IMR-90 (cell line): ENCODE results near the gene MAGI2. TPM values are rescaled to one million over a fixed set of nuclear protein-coding genes. Genes with fewer than 3 reads are reported as not detected.

Source experiments
- ATAC-seq: fragments of 200-7000 bp; cut with Tn5 transposase; 2 replicates; pipeline ENCODE4 v1.9.1; 2020; ENCODE audit warnings: low read depth, mild to moderate bottlenecking, moderate library complexity
- BruUV-seq: library from RNA; stranded (reverse); fragments of 400-500 nt; replicated peaks from 2 replicates; lab custom pipeline; 2021; lab: Mats Ljungman, UMichigan
- CTCF ChIA-PET: fragments of 300-600 bp; formaldehyde crosslinking; extraction: SDS; loops from one replicate; lab custom pipeline; 2021; ENCODE audit warnings: antibody characterized with exemption; lab: Yijun Ruan, JAX
- POLR2A ChIA-PET: fragments of 300-600 bp; sonication (Branson Sonifier 250); formaldehyde crosslinking; loops from one replicate; lab custom pipeline; 2022; ENCODE audit warnings: antibody characterized with exemption; ENCODE audit not compliant: unreplicated experiment; lab: Charles Lee
- DNase-seq: peaks from one replicate; pipeline ENCODE4 v3.0.0; 2013
- H2AFZ ChIP-seq: replicated peaks from 2 replicates; pipeline ENCODE3; 2013; ENCODE audit warnings: low read length, mild to moderate bottlenecking; ENCODE audit not compliant: poor library complexity
- H2AK5ac ChIP-seq: 2 replicates; pipeline ENCODE4 v1.6.1; 2013; ENCODE audit warnings: low read depth, low read length, inconsistent platforms
- H2AK9ac ChIP-seq: replicated peaks from 2 replicates; pipeline ENCODE3; 2013; ENCODE audit warnings: mild to moderate bottlenecking, low read depth, low read length, moderate library complexity; ENCODE audit not compliant: poor library complexity
- H2BK120ac ChIP-seq: 2 replicates; pipeline ENCODE4 v1.6.1; 2013; ENCODE audit warnings: low read depth, low read length, inconsistent platforms
- H2BK15ac ChIP-seq: 3 replicates; pipeline ENCODE4 v1.6.1; 2013; ENCODE audit warnings: low read depth, low read length, inconsistent platforms
- H2BK20ac ChIP-seq: 2 replicates; pipeline ENCODE4 v1.6.1; 2013; ENCODE audit warnings: low read depth, mild to moderate bottlenecking, inconsistent platforms, low read length, moderate library complexity
- H2BK5ac ChIP-seq: 2 replicates; pipeline ENCODE4 v1.6.1; 2013; ENCODE audit warnings: mild to moderate bottlenecking, low read depth, low read length, inconsistent platforms; ENCODE audit not compliant: poor library complexity, severe bottlenecking
- H3K14ac ChIP-seq: replicated peaks from 2 replicates; pipeline ENCODE4 v1.6.1; 2013; ENCODE audit warnings: low read depth, low read length, inconsistent platforms
- H3K18ac ChIP-seq: 2 replicates; pipeline ENCODE4 v1.6.1; 2013; ENCODE audit warnings: low read depth, low read length, control low read depth
- H3K23ac ChIP-seq: 2 replicates; pipeline ENCODE4 v1.6.1; 2013; ENCODE audit warnings: low read depth, low read length, inconsistent platforms
- H3K27ac ChIP-seq: 2 replicates; pipeline ENCODE4 v1.5.1; 2013; ENCODE audit warnings: mild to moderate bottlenecking, control low read depth, low read length; ENCODE audit not compliant: insufficient read depth
- H3K27me3 ChIP-seq: 2 replicates; pipeline ENCODE4 v1.6.1; 2013; ENCODE audit warnings: low read length; ENCODE audit not compliant: control insufficient read depth, insufficient read depth
- H3K36me3 ChIP-seq: 2 replicates; pipeline ENCODE4 v1.6.1; 2013; ENCODE audit warnings: low read length, mixed read lengths; ENCODE audit not compliant: control insufficient read depth, insufficient read depth
- H3K4ac ChIP-seq: 2 replicates; pipeline ENCODE4 v1.6.1; 2013; ENCODE audit warnings: low read depth, low read length, inconsistent platforms
- H3K4me1 ChIP-seq: 2 replicates; pipeline ENCODE4 v1.6.1; 2013; ENCODE audit warnings: low read length, mixed read lengths; ENCODE audit not compliant: control insufficient read depth, insufficient read depth
- H3K4me2 ChIP-seq: 2 replicates; pipeline ENCODE4 v1.6.1; 2013; ENCODE audit warnings: low read depth, mild to moderate bottlenecking, control low read depth, low read length, moderate library complexity
- H3K4me3 ChIP-seq: 2 replicates; pipeline ENCODE4 v1.5.1; 2013; ENCODE audit warnings: low read depth, mild to moderate bottlenecking, control low read depth, low read length, moderate library complexity; ENCODE audit not compliant: insufficient read depth
- H3K56ac ChIP-seq: 2 replicates; pipeline ENCODE4 v1.6.1; 2013; ENCODE audit warnings: low read length, inconsistent platforms; ENCODE audit not compliant: insufficient read depth; ENCODE audit errors: extremely low read depth
- H3K79me1 ChIP-seq, 2 experiments: 2 replicates each; pipeline ENCODE4 v1.6.1; 2013; ENCODE audit warnings: low read length in 2 of 2, inconsistent platforms in 1 of 2, low read depth in 1 of 2
- H3K9ac ChIP-seq: 2 replicates; pipeline ENCODE4 v1.6.1; 2013; ENCODE audit warnings: low read depth, low read length, control low read depth
- H3K9me1 ChIP-seq: 2 replicates; pipeline ENCODE4 v1.6.1; 2013; ENCODE audit warnings: low read length, inconsistent platforms; ENCODE audit not compliant: insufficient read depth
- H3K9me3 ChIP-seq: 2 replicates; pipeline ENCODE4 v1.6.1; 2013; ENCODE audit warnings: low read length; ENCODE audit not compliant: control insufficient read depth, insufficient read depth
- H4K20me1 ChIP-seq: 2 replicates; pipeline ENCODE4 v1.6.1; 2013; ENCODE audit warnings: low read length, inconsistent platforms; ENCODE audit not compliant: insufficient read depth
- H4K5ac ChIP-seq: 2 replicates; pipeline ENCODE4 v1.6.1; 2013; ENCODE audit warnings: mild to moderate bottlenecking, low read depth, low read length, control low read depth
- H4K8ac ChIP-seq, 2 experiments: 2 replicates each; pipeline ENCODE4 v1.6.1; 2013; ENCODE audit warnings: low read depth in 2 of 2, low read length in 2 of 2, control low read depth in 1 of 2, inconsistent platforms in 1 of 2
- H4K91ac ChIP-seq: 2 replicates; pipeline ENCODE4 v1.6.1; 2013; ENCODE audit warnings: low read depth, low read length, inconsistent platforms; ENCODE audit not compliant: insufficient read depth
- BHLHE40 ChIP-seq: fragments of 150-350 bp; IDR thresholded peaks from 2 replicates; pipeline ENCODE4 v1.6.1; 2016; ENCODE audit warnings: mild to moderate bottlenecking, low read depth, low read length
- CEBPB ChIP-seq: IDR thresholded peaks from 2 replicates; pipeline ENCODE4 v1.6.1; 2012; ENCODE audit warnings: low read depth, low read length, improper control_type of control experiment
- CHD1 ChIP-seq: IDR thresholded peaks from 2 replicates; pipeline ENCODE4 v1.6.1; 2012; ENCODE audit warnings: low read depth, low read length, improper control_type of control experiment
- FOS ChIP-seq: fragments of 150-350 bp; IDR thresholded peaks from 2 replicates; pipeline ENCODE4 v1.6.1; 2016; ENCODE audit warnings: low read depth, low read length
- MAFK ChIP-seq: IDR thresholded peaks from 2 replicates; pipeline ENCODE4 v1.6.1; 2012; ENCODE audit warnings: low read depth, low read length, improper control_type of control experiment
- MAZ ChIP-seq: IDR thresholded peaks from 2 replicates; pipeline ENCODE4 v1.6.1; 2012; ENCODE audit warnings: low read depth, mild to moderate bottlenecking, low read length, improper control_type of control experiment, moderate library complexity, borderline replicate concordance
- MXI1 ChIP-seq: IDR thresholded peaks from 2 replicates; pipeline ENCODE4 v1.6.1; 2012; ENCODE audit warnings: low read depth, mild to moderate bottlenecking, low read length, moderate library complexity, borderline replicate concordance
- NFE2L2 ChIP-seq: fragments of 150-350 bp; IDR thresholded peaks from 2 replicates; pipeline ENCODE4 v1.6.1; 2016; ENCODE audit warnings: low read depth, mild to moderate bottlenecking, low read length
- POLR2A ChIP-seq: IDR thresholded peaks from 2 replicates; pipeline ENCODE4 v1.6.1; 2012; ENCODE audit warnings: mild to moderate bottlenecking, low read depth, low read length
- RAD21 ChIP-seq: IDR thresholded peaks from 2 replicates; pipeline ENCODE4 v1.6.1; 2012; ENCODE audit warnings: low read length, improper control_type of control experiment
- RCOR1 ChIP-seq: IDR thresholded peaks from 2 replicates; pipeline ENCODE4 v1.6.1; 2012; ENCODE audit warnings: mild to moderate bottlenecking, low read length, improper control_type of control experiment; ENCODE audit not compliant: insufficient replicate concordance
- RFX5 ChIP-seq: IDR thresholded peaks from 2 replicates; pipeline ENCODE4 v1.8.0; 2012; ENCODE audit warnings: low read depth, mild to moderate bottlenecking, low read length, moderate library complexity
- SMC3 ChIP-seq: fragments of 150-350 bp; IDR thresholded peaks from 2 replicates; pipeline ENCODE4 v1.6.1; 2016; ENCODE audit warnings: low read depth, mild to moderate bottlenecking, antibody characterized with exemption, low read length, moderate library complexity
- WGBS, 2 experiments: methylation state at CpG; one replicate each; pipeline versions ENCODE4 v1.1.5 to v1.1.7; 2013; ENCODE audit warnings: missing lambda C conversion rate in 2 of 2; ENCODE audit not compliant: insufficient read length in 1 of 2; ENCODE audit errors: extremely low coverage in 2 of 2; 5-methylcytosine and 5-hydroxymethylcytosine counted together
- dilution Hi-C: fragments of 300-500 bp; cut with HindIII; formaldehyde crosslinking; loops from one replicate; pipeline ENCODE4 v1.14.3; 2018; ENCODE audit warnings: low sequenced_read_pairs; ENCODE audit not compliant: unreplicated experiment
- in situ Hi-C: fragments of 300-500 bp; cut with MboI; formaldehyde crosslinking; loops from 3 replicates; pipeline ENCODE4 v1.14.3; 2019; ENCODE audit warnings: low sequenced_read_pairs, inconsistent platforms, mixed read lengths
- intact Hi-C: fragments of 100-400 bp; cut with micrococcal nuclease; formaldehyde crosslinking; loops from 2 replicates; pipeline ENCODE4 v1.10.0; 2022
- polyA plus RNA-seq, 3 experiments: library from polyadenylated mRNA; depleted of rRNA; stranded (reverse); fragments of >200 nt; gene quantifications; 2 replicates each; pipeline ENCODE4 v1.2.3, GENCODE V29; 2012; ENCODE audit warnings: low replicate concordance in 1 of 3
- total RNA-seq: library from RNA; depleted of rRNA; stranded (reverse); fragments of >200 nt; gene quantifications from 2 replicates; pipeline ENCODE4 v1.2.3, GENCODE V29; 2012
- TF ChIP-seq, protein P1 (sequence below): fragments of 150-350 bp; IDR thresholded peaks from 2 replicates; pipeline ENCODE4 v1.6.1; 2016; ENCODE audit warnings: low read depth, mild to moderate bottlenecking, low read length, moderate library complexity, borderline replicate concordance
- TF ChIP-seq, protein P2 (sequence below): fragments of 150-350 bp; IDR thresholded peaks from 2 replicates; pipeline ENCODE4 v1.6.1; 2017; ENCODE audit warnings: mild to moderate bottlenecking, antibody characterized with exemption, low read length, low read depth
- TF ChIP-seq, protein P3 (sequence below): conservative IDR thresholded peaks from 2 replicates; pipeline ENCODE4 v1.5.1; 2012; ENCODE audit warnings: mild to moderate bottlenecking, low read depth, low read length, improper control_type of control experiment

Gene MAGI2
- total and polyA plus RNA-seq, 2 of the 4 experiments (the other 2 are of a cell fraction) = 2.5 to 17.9 TPM

DNA sequence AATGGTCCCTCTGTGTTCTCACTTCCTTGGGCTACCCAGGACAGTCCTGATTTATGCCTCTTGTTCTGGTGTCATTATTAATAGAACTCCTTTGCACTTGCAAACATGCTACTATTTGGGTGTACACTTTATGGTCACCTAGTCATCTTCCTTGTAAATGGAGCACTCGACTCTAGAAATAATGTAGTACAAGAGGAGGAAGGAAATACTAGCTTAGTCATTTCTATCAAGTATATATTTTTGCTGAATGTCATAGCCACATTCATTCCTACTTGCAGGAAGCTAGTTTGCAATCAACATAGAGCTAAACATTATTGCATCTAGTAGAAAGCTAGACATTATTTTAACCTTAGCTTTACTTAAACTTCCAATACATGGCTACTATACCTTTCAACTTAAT is 335.3 kb downstream of the MAGI2 start:
- ChIA-PET POLR2A (no interaction called here), CTCF (no interaction called here)
- no peak overlapping the region for H3K18ac ChIP-seq
- H4K5ac ChIP-seq = no peak overlapping the region
- peak overlapping the region; percentile 27; the same call in 1 of the 2 replicates for H2BK20ac ChIP-seq
- H3K4me2 ChIP-seq = no peak overlapping the region
- peak overlapping the region; percentile 47; the same call in 1 of the 3 replicates for H2BK15ac ChIP-seq
- no peaks in the 10 kb centered on the region; the same call in 1 of the 2 replicates for H4K20me1 ChIP-seq
- H3K27ac ChIP-seq = no peak overlapping the region
- no peak overlapping the region for H3K23ac ChIP-seq
- no TSS peak for BruUV-seq
- in situ Hi-C loops (no loop called here), dilution Hi-C loops (no loop called here), intact Hi-C loops (no loop called here)
- peaks cover 2% of the 10 kb centered on the region; the same call in 1 of the 2 replicates for H3K4me1 ChIP-seq
- ATAC-seq = peak; percentile 62
- H3K14ac ChIP-seq = peak overlapping the region; percentile 38; the same call in 1 of the 2 replicates
- H3K4me3 ChIP-seq = no peak overlapping the region
- H3K9ac ChIP-seq = no peak overlapping the region
- DNase-seq = peak; percentile 37
- peaks cover 6 to 24% of the 10 kb centered on the region in 2 experiments; a peak in 3 of 4 replicates for H3K79me1 ChIP-seq
- no peak for TF ChIP-seq CHD1
- TF ChIP-seq, protein P1, sequence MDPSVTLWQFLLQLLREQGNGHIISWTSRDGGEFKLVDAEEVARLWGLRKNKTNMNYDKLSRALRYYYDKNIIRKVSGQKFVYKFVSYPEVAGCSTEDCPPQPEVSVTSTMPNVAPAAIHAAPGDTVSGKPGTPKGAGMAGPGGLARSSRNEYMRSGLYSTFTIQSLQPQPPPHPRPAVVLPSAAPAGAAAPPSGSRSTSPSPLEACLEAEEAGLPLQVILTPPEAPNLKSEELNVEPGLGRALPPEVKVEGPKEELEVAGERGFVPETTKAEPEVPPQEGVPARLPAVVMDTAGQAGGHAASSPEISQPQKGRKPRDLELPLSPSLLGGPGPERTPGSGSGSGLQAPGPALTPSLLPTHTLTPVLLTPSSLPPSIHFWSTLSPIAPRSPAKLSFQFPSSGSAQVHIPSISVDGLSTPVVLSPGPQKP = no peak
- TF ChIP-seq RCOR1 = no peak
- TF ChIP-seq RAD21 = no peak
- no peak for TF ChIP-seq RFX5
- TF ChIP-seq MXI1 = no peak
- no peak for TF ChIP-seq POLR2A
- TF ChIP-seq FOS = no peak
- TF ChIP-seq MAZ = no peak
- no peak for TF ChIP-seq NFE2L2
- no peak for TF ChIP-seq SMC3
- no peak for TF ChIP-seq BHLHE40
- TF ChIP-seq, protein P2, sequence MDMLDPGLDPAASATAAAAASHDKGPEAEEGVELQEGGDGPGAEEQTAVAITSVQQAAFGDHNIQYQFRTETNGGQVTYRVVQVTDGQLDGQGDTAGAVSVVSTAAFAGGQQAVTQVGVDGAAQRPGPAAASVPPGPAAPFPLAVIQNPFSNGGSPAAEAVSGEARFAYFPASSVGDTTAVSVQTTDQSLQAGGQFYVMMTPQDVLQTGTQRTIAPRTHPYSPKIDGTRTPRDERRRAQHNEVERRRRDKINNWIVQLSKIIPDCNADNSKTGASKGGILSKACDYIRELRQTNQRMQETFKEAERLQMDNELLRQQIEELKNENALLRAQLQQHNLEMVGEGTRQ = no peak
- TF ChIP-seq CEBPB = no peak
- no peak for TF ChIP-seq MAFK
- TF ChIP-seq, protein P3, sequence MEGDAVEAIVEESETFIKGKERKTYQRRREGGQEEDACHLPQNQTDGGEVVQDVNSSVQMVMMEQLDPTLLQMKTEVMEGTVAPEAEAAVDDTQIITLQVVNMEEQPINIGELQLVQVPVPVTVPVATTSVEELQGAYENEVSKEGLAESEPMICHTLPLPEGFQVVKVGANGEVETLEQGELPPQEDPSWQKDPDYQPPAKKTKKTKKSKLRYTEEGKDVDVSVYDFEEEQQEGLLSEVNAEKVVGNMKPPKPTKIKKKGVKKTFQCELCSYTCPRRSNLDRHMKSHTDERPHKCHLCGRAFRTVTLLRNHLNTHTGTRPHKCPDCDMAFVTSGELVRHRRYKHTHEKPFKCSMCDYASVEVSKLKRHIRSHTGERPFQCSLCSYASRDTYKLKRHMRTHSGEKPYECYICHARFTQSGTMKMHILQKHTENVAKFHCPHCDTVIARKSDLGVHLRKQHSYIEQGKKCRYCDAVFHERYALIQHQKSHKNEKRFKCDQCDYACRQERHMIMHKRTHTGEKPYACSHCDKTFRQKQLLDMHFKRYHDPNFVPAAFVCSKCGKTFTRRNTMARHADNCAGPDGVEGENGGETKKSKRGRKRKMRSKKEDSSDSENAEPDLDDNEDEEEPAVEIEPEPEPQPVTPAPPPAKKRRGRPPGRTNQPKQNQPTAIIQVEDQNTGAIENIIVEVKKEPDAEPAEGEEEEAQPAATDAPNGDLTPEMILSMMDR = no peak
- WGBS, 2 experiments = no CpG with 5 or more reads among the region's 1 CpG
- no peak overlapping the region for H2AK9ac ChIP-seq
- no peaks in the 10 kb centered on the region for H3K36me3 ChIP-seq
- no peaks in the 10 kb centered on the region for H3K9me3 ChIP-seq
- H3K4ac ChIP-seq = no peak overlapping the region
- H3K27me3 ChIP-seq = no peaks in the 10 kb centered on the region
- no peak overlapping the region for H2AFZ ChIP-seq
- H3K56ac ChIP-seq = no peak overlapping the region
- no peak overlapping the region for H4K91ac ChIP-seq
- no peak overlapping the region for H4K8ac ChIP-seq
- 0 out of 2 replicates have a peak overlapping the region, but pooled peaks have one; percentile 3 for H2BK120ac ChIP-seq
- H3K9me1 ChIP-seq = no peaks in the 10 kb centered on the region; the same call in none of the 2 replicates
- peak overlapping the region; percentile 64 for H2BK5ac ChIP-seq
- no peak overlapping the region for H2AK5ac ChIP-seq
